ENCODE data around the gene SPINT3. TPM values are rescaled to one million over a fixed set of nuclear protein-coding genes. Genes with fewer than 3 reads are reported as not detected.
A peak's percentile ranks its signal among the peaks of the same experiment; 100 is the strongest.

SPINT3 gene

GRCh38 chr20:45465491-45466266, 49.7 kb downstream of the SPINT3 start:
- WGBS (ENCODE audit: extremely low coverage, insufficient coverage, low lambda C conversion rate) = no CpG with 5 or more reads among the region's 1 CpG
- no peak overlapping the region for H2BK15ac ChIP-seq (replicated peaks; ENCODE audit: low read depth)
- H4K5ac ChIP-seq (ENCODE audit: low read length) = no peak overlapping the region
- H3K4me3 ChIP-seq (ENCODE audit: low read length) = no peak overlapping the region
- no peak for DNase-seq
- H3K79me2 ChIP-seq (ENCODE audit: control insufficient read depth, insufficient read depth, low read length) = no peaks in the 10 kb centered on the region
- no peak overlapping the region for H3K4ac ChIP-seq (ENCODE audit: low read depth, low read length)
- H2BK120ac ChIP-seq (ENCODE audit: low read depth, low read length) = no peak overlapping the region
- no peak overlapping the region for H3K23ac ChIP-seq (ENCODE audit: low read length)
- no peak overlapping the region for H2AK5ac ChIP-seq (ENCODE audit: low read length)
- no peak overlapping the region for H3K9ac ChIP-seq (ENCODE audit: low read length)
- no peaks in the 10 kb centered on the region for H3K27me3 ChIP-seq (ENCODE audit: insufficient read depth, low read length, poor library complexity)
- H3K79me1 ChIP-seq (ENCODE audit: low read length) = no peaks in the 10 kb centered on the region
- no peak overlapping the region for H3K18ac ChIP-seq (ENCODE audit: low read length)
- H2BK5ac ChIP-seq (ENCODE audit: low read length) = no peak overlapping the region
- no peaks in the 10 kb centered on the region for H3K36me3 ChIP-seq (ENCODE audit: control insufficient read depth, insufficient read depth, low read length)
- H4K8ac ChIP-seq (ENCODE audit: low read depth, low read length) = no peak overlapping the region
- no peak overlapping the region for H3K27ac ChIP-seq (ENCODE audit: low read depth, low read length)
- H3K4me1 ChIP-seq (ENCODE audit: control insufficient read depth, low read depth, low read length) = peaks cover 8% of the 10 kb centered on the region
- no peak overlapping the region for H3K56ac ChIP-seq (ENCODE audit: low read length)
- no peak overlapping the region for H3K4me2 ChIP-seq (ENCODE audit: low read length)

GRCh38 chr20:45463709-45464108, 51.7 kb downstream of the SPINT3 start:
- no CpG with 5 or more reads among the region's 4 CpGs for WGBS (ENCODE audit: extremely low coverage, insufficient coverage, low lambda C conversion rate)
- H2BK5ac ChIP-seq (ENCODE audit: low read length) = no peak overlapping the region

GRCh38 chr20:45462711-45463509, 52.5 kb downstream of the SPINT3 start:
- Histone ChIP-seq H3K27ac (ENCODE audit: low read depth, low read length) (no peak overlapping the region), H2BK5ac (ENCODE audit: low read length) (no peak overlapping the region), H2AK5ac (ENCODE audit: low read length) (no peak overlapping the region), H4K8ac (ENCODE audit: low read depth, low read length) (no peak overlapping the region), H3K27me3 (ENCODE audit: insufficient read depth, low read length, poor library complexity) (no peaks in the 10 kb centered on the region), H3K23ac (ENCODE audit: low read length) (no peak overlapping the region), H2BK15ac (replicated peaks; ENCODE audit: low read depth) (no peak overlapping the region), H3K9ac (ENCODE audit: low read length) (no peak overlapping the region), H3K4ac (ENCODE audit: low read depth, low read length) (no peak overlapping the region), H3K79me2 (ENCODE audit: control insufficient read depth, insufficient read depth, low read length) (no peaks in the 10 kb centered on the region), H3K4me2 (ENCODE audit: low read length) (no peak overlapping the region), H3K4me1 (ENCODE audit: control insufficient read depth, low read depth, low read length) (peaks cover 6% of the 10 kb centered on the region), H3K4me3 (ENCODE audit: low read length) (no peak overlapping the region), H3K79me1 (ENCODE audit: low read length) (no peaks in the 10 kb centered on the region), H3K18ac (ENCODE audit: low read length) (no peak overlapping the region), H3K36me3 (ENCODE audit: control insufficient read depth, insufficient read depth, low read length) (no peaks in the 10 kb centered on the region), H3K56ac (ENCODE audit: low read length) (no peak overlapping the region), H4K5ac (ENCODE audit: low read length) (no peak overlapping the region), H2BK120ac (ENCODE audit: low read depth, low read length) (no peak overlapping the region)
- no CpG with 5 or more reads among the region's 6 CpGs for WGBS (ENCODE audit: extremely low coverage, insufficient coverage, low lambda C conversion rate)
- DNase-seq = peak; percentile 63

More at GRCh38 chr20:45463709-45464108, 51.7 kb downstream of the SPINT3 start:
- H3K4me1 ChIP-seq (ENCODE audit: control insufficient read depth, low read depth, low read length) = peaks cover 8% of the 10 kb centered on the region
- H4K8ac ChIP-seq (ENCODE audit: low read depth, low read length) = no peak overlapping the region
- no peak overlapping the region for H3K4me2 ChIP-seq (ENCODE audit: low read length)
- no peaks in the 10 kb centered on the region for H3K27me3 ChIP-seq (ENCODE audit: insufficient read depth, low read length, poor library complexity)
- no peak overlapping the region for H3K18ac ChIP-seq (ENCODE audit: low read length)
- H4K5ac ChIP-seq (ENCODE audit: low read length) = no peak overlapping the region
- no peak overlapping the region for H3K56ac ChIP-seq (ENCODE audit: low read length)
- no peaks in the 10 kb centered on the region for H3K79me2 ChIP-seq (ENCODE audit: control insufficient read depth, insufficient read depth, low read length)
- H3K36me3 ChIP-seq (ENCODE audit: control insufficient read depth, insufficient read depth, low read length) = no peaks in the 10 kb centered on the region
- no peaks in the 10 kb centered on the region for H3K79me1 ChIP-seq (ENCODE audit: low read length)
- no peak for DNase-seq
- H2BK120ac ChIP-seq (ENCODE audit: low read depth, low read length) = no peak overlapping the region
- H3K23ac ChIP-seq (ENCODE audit: low read length) = no peak overlapping the region
- no peak overlapping the region for H2BK15ac ChIP-seq (replicated peaks; ENCODE audit: low read depth)
- H3K4ac ChIP-seq (ENCODE audit: low read depth, low read length) = no peak overlapping the region
- H3K9ac ChIP-seq (ENCODE audit: low read length) = no peak overlapping the region
- H3K27ac ChIP-seq (ENCODE audit: low read depth, low read length) = no peak overlapping the region
- no peak overlapping the region for H2AK5ac ChIP-seq (ENCODE audit: low read length)
- no peak overlapping the region for H3K4me3 ChIP-seq (ENCODE audit: low read length)

Small RNA genes within 50 kb of the gene (small RNA-seq; reads per million reads assigned to genes)
- not detected for gene AL031663.1 (ENCODE audit: insufficient read depth)
- not detected for gene HSPD1P21 (ENCODE audit: insufficient read depth)
- gene RNA5SP485 (ENCODE audit: insufficient read depth) = 0.54 reads per million
